NCI-H1417 (cell line): ENCODE measurements around the gene SIRT2.
"Not testable (repeated sequence)": the region's sequence is repeated elsewhere in the genome, so short reads cannot be mapped to it uniquely, and the experiment has no call there.

Experiments used
- DNase-seq, 3 experiments: peaks; one replicate each; lab custom pipeline; 2025; lab: John Stamatoyannopoulos, UW

The SIRT2 gene

DNA sequence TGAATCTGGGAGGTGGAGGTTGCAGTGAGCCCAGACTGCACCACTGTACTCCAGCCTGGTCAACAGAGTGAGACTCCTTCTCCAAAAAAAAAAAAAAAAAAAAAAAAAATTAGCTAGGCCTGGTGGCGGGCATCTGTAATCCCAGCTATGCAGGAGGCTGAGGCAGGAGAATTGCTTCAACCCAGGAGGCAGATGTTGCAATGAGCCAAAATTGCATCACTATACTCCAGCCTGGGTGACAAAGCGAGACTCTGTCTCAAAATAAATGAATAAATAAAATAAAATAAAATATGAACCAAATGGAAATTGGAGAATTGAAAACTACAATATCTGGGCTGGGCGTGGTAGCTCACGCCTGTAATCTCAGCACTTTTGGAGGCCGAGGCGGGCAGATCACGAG, 70.2 kb downstream of the SIRT2 start:
- DNase-seq, result not testable (repeated sequence)
